Stimulated activated effector memory CD8-positive, alpha-beta T cell treated with anti-CD3 and anti-CD28 coated beads, Interleukin-12 subunit alpha, Interleukin-12 subunit beta, amount 100 ng/mL, for 72 hours (primary cell): ENCODE measurements around the gene APOA4.
"Not testable (repeated sequence)": the region's sequence is repeated elsewhere in the genome, so short reads cannot be mapped to it uniquely, and the experiment has no call there.

ENCODE experiments used
- ATAC-seq: fragments of 150-1000 bp; cut with Tn5 transposase; 2 replicates; pipeline ENCODE4 v1.10.0; 2021
- DNase-seq, 2 donors: peaks; one replicate each; pipeline ENCODE4 v3.0.0; 2021 to 2022; ENCODE audit warnings: low spot score in 2 of 2
- H3K27ac Mint-ChIP-seq: one replicate; pipeline ENCODE4 v1.8.0; 2022; ENCODE audit warnings: mild to moderate bottlenecking, mixed read lengths
- H3K36me3 Mint-ChIP-seq: one replicate; pipeline ENCODE4 v1.8.0; 2022; ENCODE audit warnings: mild to moderate bottlenecking, mixed read lengths
- H3K4me1 Mint-ChIP-seq: one replicate; pipeline ENCODE4 v1.8.0; 2022; ENCODE audit warnings: mixed read lengths
- H3K4me3 Mint-ChIP-seq: one replicate; pipeline ENCODE4 v1.8.0; 2022; ENCODE audit warnings: mild to moderate bottlenecking, mixed read lengths
- H3K9me3 Mint-ChIP-seq: one replicate; pipeline ENCODE4 v1.8.0; 2022; ENCODE audit warnings: mixed read lengths

The APOA4 gene

DNA sequence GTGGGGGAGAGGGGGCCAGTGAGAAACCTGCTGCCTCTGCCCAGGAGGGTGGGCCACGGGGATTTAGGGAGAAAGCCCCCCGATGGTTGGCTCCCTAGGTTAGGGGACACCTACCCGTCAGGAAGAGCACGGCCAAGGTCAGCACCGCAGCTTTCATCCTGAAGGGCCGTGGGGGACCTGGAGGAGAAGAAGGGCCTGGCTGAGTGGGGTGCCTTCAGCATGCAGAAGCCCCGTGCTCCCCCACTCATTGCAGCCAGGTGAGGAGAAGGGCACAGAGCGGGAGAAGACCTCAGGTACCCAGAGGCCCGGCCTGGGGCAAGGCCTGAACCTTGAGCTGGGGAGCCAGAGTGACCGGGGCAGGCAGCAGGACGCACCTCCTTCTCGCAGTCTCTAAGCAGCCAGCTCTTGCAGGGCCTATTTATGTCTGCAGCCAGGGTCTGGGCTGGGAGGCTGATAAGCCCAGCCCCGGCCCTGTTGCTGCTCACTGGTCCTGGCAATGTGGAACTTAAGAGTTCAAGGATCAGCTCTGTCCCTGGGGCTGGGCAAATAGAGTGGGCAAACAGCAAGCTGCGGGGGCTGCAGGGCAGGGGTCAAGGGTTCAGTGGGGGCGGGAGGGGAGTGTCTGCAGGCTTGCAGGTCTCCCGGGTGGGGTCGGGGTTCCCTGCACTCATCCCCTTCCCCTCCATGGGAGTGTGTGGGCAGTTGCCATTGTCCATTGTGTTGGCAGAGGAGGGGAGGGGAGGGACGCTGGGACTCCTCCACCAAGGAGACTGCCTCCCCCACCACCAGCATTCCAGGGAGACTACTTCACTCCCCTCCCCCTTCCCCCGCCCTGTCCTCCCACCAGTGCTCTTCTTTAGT is 14.4 kb upstream of the APOA4 start, which contains the start of gene APOA1:
APOA1 (minus strand) TSS at position 392 of the 861 bp plus-strand sequence; CDS start at position 157, 235 bp downstream.
- Mint-ChIP-seq H3K4me1 (peaks cover 16% of the 10 kb centered on the region), H3K4me3 (peak within 1 kb of the TSS; percentile 69), H3K27ac (no peak within 1 kb of the TSS), H3K9me3 (no peaks in the 10 kb centered on the region), H3K36me3 (peaks cover 5% of the 10 kb centered on the region)
- DNase-seq (no peak), ATAC-seq (no peak)

GRCh38 chr11:116836632-116836991 is 13.5 kb upstream of the APOA4 start:
- DNase-seq: no peak
- Mint-ChIP-seq H3K9me3 (no peaks in the 10 kb centered on the region), H3K4me3 (peak overlapping the region; percentile 69), H3K36me3 (peaks cover 5% of the 10 kb centered on the region), H3K27ac (no peak overlapping the region), H3K4me1 (peaks cover 16% of the 10 kb centered on the region)
- no peak for ATAC-seq

- Mint-ChIP-seq H3K36me3 (peaks cover 5% of the 10 kb centered on the region), H3K9me3 (no peaks in the 10 kb centered on the region), H3K4me3 (peak overlapping the region; percentile 69), H3K4me1 (peaks cover 16% of the 10 kb centered on the region), H3K27ac (peak overlapping the region; percentile 40)
- peak; percentile 90 for ATAC-seq
- DNase-seq: peak; percentile 61 to 85
Measured at GRCh38 chr11:116835791-116836631, 12.9 kb upstream of the APOA4 start.

DNA sequence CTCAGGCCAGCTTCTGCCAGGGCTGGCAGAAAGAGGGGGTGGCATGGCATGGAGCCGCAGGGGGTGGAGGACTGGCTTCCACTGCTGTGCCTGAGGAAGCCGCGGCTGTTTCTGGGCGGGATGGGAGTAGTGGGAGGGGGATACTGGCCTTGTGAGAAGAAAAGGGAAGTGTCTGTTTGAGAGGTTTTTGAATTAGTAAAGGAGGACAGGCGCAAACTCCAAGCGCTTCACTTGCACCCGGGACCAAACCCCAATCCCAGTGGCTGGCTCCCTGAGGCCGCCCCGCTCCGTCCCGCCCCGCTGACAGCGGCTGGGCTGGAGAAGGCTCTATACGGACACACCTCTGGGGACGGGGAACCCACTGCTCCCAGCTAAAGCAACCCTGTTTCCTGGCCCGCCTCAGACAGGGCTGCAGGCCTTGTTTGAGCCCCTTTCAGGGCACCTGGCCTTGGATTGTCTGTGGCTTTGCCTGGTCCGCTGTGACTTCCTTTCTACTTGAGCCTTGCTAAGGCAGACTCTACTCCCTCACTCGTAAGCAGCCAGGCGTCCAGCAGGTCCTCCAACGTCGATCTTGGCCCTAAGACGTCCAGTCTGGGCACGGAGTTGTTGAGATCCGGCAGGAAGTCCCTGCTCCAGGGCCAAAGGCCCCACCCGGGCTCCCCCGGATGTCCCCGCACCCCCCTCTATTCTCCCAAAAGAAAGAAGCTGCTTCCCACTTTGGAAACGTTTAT is 12.1 kb upstream of the APOA4 start:
- no peak for DNase-seq
- H3K27ac Mint-ChIP-seq: peak overlapping the region; percentile 40
- peaks cover 5% of the 10 kb centered on the region for H3K36me3 Mint-ChIP-seq
- H3K9me3 Mint-ChIP-seq: no peaks in the 10 kb centered on the region
- peak overlapping the region; percentile 69 for H3K4me3 Mint-ChIP-seq
- peaks cover 11% of the 10 kb centered on the region for H3K4me1 Mint-ChIP-seq
- peak; percentile 2 for ATAC-seq

DNA sequence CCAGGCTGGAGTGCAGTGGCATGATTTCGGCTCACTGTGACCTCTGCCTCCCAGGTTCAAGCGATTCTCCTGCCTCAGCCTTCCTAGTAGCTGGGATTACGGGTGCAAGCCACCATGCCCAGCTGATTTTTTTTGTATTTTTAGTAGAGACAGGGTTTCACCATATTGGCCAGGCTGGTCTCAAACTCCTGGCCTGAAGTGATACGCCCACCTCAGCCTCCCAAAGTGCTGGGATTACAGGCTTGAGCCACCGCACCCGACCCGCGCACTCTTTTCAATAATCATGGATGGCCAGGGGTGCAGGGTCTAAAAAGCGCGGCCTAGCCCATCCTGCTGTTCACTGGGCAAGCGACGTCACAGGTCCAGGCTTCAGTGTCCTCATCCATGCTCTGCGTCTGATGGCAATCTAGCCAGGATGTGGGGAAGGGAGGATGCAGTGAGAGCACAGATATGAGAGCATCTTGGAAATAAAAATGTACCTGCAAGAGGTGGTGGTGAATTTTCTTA is 11.5 kb upstream of the APOA4 start:
- Mint-ChIP-seq H3K4me3 (peak overlapping the region; percentile 69), H3K4me1 (peaks cover 11% of the 10 kb centered on the region)
- not testable (repeated sequence) for H3K27ac Mint-ChIP-seq, H3K36me3 Mint-ChIP-seq, DNase-seq, ATAC-seq, H3K9me3 Mint-ChIP-seq

DNA sequence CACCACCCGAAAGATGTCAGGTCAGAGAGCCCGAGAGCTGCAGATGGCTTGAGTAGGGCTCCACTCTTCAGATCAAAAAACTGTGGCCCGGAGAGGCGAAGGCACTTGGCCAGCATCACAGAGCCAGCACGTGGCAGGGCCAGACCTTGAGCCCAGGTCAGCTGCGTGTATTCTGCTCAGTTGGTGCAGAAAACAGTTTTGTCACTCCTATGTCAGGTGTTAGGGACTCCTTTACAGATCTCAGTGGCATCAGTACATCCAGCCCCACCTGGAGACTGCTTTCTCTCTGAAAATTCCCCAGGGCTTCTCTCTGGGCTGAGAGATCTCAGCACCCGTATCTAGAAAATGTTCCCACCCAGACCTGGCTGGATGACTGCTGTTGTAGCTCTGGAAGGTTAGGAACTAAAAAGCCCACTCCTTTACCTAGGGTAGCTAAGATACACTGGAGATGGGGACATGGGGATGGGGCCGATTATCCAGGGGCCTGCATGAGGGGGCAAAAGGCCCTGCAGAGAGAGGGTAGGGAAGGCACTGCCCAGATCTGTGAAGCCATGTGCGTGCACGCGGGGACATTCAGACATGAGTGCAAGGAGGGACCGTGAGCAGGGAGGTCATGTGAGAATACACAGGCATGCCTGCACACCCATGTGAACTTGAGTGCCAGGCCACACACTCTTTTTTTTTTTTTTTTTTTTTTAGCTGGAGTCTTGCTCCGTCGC is 10.9 kb upstream of the APOA4 start:
- Mint-ChIP-seq H3K4me3 (no peak overlapping the region), H3K27ac (no peak overlapping the region), H3K9me3 (no peaks in the 10 kb centered on the region), H3K36me3 (peaks cover 5% of the 10 kb centered on the region), H3K4me1 (peaks cover 11% of the 10 kb centered on the region)
- ATAC-seq (no peak), DNase-seq (no peak)

DNA sequence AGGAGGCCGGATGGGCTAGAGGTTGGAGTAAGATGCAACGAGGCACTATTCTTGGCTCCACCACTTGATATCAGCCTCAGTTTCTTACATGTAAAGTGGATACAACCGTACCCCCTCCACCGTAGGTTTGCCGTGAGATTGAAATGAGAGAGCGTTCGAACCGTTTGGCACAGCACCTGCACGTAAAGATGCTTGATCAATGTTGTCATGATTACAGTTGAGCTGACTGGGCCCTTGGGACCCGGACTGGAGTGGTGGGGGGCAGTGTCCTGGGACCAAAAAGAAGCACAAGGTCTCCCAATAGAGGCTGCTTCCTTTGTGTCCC is 10.3 kb upstream of the APOA4 start:
- Mint-ChIP-seq H3K36me3 (peaks cover 5% of the 10 kb centered on the region), H3K4me1 (peaks cover 11% of the 10 kb centered on the region), H3K4me3 (no peak overlapping the region), H3K27ac (no peak overlapping the region), H3K9me3 (no peaks in the 10 kb centered on the region)
- no peak for DNase-seq
- no peak for ATAC-seq

- Mint-ChIP-seq H3K4me3 (no peak overlapping the region), H3K27ac (no peak overlapping the region), H3K4me1 (peaks cover 11% of the 10 kb centered on the region), H3K9me3 (no peaks in the 10 kb centered on the region), H3K36me3 (peaks cover 5% of the 10 kb centered on the region)
- ATAC-seq: no peak
- no peak for DNase-seq
Measured at GRCh38 chr11:116832350-116833290, 9.5 kb upstream of the APOA4 start.

DNA sequence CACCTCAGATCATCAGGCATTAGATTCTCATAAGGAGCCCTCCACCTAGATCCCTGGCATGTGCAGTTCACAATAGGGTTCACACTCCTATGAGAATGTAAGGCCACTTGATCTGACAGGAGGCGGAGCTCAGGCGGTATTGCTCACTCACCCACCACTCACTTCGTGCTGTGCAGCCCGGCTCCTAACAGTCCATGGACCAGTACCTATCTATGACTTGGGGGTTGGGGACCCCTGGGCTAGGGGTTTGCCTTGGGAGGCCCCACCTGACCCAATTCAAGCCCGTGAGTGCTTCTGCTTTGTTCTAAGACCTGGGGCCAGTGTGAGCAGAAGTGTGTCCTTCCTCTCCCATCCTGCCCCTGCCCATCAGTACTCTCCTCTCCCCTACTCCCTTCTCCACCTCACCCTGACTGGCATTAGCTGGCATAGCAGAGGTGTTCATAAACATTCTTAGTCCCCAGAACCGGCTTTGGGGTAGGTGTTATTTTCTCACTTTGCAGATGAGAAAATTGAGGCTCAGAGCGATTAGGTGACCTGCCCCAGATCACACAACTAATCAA is 8.8 kb upstream of the APOA4 start:
- peaks cover 11% of the 10 kb centered on the region for H3K4me1 Mint-ChIP-seq
- no peak overlapping the region for H3K4me3 Mint-ChIP-seq
- H3K27ac Mint-ChIP-seq: no peak overlapping the region
- DNase-seq (no peak), ATAC-seq (no peak)
- H3K9me3 Mint-ChIP-seq: no peaks in the 10 kb centered on the region
- no peaks in the 10 kb centered on the region for H3K36me3 Mint-ChIP-seq

GRCh38 chr11:116830184-116830912 is 7.2 kb upstream of the APOA4 start:
- Mint-ChIP-seq H3K4me1 (peaks cover 8% of the 10 kb centered on the region), H3K4me3 (no peak overlapping the region), H3K9me3 (no peaks in the 10 kb centered on the region), H3K27ac (no peak overlapping the region), H3K36me3 (no peaks in the 10 kb centered on the region)
- DNase-seq: no peak
- ATAC-seq: no peak

DNA sequence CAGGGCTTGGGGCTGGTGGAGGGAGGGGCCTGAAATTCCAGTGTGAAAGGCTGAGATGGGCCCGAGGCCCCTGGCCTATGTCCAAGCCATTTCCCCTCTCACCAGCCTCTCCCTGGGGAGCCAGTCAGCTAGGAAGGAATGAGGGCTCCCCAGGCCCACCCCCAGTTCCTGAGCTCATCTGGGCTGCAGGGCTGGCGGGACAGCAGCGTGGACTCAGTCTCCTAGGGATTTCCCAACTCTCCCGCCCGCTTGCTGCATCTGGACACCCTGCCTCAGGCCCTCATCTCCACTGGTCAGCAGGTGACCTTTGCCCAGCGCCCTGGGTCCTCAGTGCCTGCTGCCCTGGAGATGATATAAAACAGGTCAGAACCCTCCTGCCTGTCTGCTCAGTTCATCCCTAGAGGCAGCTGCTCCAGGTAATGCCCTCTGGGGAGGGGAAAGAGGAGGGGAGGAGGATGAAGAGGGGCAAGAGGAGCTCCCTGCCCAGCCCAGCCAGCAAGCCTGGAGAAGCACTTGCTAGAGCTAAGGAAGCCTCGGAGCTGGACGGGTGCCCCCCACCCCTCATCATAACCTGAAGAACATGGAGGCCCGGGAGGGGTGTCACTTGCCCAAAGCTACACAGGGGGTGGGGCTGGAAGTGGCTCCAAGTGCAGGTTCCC is 6.5 kb upstream of the APOA4 start, which contains the start of gene APOC3:
APOC3 (plus strand) TSS at position 383 of the 659 bp plus-strand sequence. CDS start 676 bp downstream, outside the sequence.
- ATAC-seq (no peak), DNase-seq (no peak)
- H3K4me1 Mint-ChIP-seq: peaks cover 1% of the 10 kb centered on the region
- H3K36me3 Mint-ChIP-seq: no peaks in the 10 kb centered on the region
- no peak within 1 kb of the TSS for H3K27ac Mint-ChIP-seq
- no peak within 1 kb of the TSS for H3K4me3 Mint-ChIP-seq
- no peaks in the 10 kb centered on the region for H3K9me3 Mint-ChIP-seq

GRCh38 chr11:116828632-116829524 is 5.8 kb upstream of the APOA4 start:
- no peak overlapping the region for H3K4me3 Mint-ChIP-seq
- H3K4me1 Mint-ChIP-seq: no peaks in the 10 kb centered on the region
- DNase-seq (no peak), ATAC-seq (no peak)
- no peaks in the 10 kb centered on the region for H3K9me3 Mint-ChIP-seq
- H3K36me3 Mint-ChIP-seq: no peaks in the 10 kb centered on the region
- H3K27ac Mint-ChIP-seq: no peak overlapping the region
